ENCODE results near the gene KDM2A.
"Not testable (repeated sequence)": the region's sequence is repeated elsewhere in the genome, so short reads cannot be mapped to it uniquely, and the experiment has no call there.

KDM2A gene

DNA sequence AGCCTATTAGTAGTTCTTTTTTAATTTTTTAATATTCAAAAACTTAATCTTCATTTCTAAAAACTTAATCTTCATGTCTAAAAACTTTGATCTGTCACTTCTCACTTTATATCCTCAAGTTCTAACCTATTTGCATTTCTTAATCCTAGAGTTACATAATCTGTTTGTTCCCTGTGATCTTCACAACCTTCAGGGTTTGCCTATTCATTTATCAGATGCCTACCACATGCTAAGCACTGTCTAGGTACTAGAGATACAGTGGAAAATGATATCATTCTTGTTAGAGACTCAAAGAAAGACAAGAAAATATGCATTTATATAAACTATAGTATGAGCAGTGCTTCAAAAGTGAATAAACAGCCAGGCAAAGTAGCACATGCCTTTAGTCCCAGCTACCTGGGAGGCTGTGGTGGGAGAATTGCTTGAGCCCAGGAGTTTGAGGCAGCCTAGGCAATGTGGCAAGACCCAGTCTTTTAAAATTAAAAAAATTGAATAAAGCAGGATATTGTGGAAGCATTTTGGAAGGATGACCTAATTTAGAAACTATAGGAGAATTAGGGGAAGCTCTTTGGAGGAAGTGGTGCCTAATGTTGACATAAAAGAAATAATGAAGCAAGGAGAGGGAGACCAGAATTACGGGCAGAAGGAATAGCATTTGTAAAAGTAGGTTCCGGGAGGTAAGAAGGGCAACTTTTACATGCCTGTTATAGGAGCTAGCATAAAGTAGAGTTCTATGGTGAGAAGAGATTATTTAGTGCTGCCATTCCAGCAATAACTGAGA lies 92.8 kb downstream of the KDM2A start:
- DNase-seq (ENCODE audit: low read depth), result no peak
- no peak overlapping the region for H3K4me3 ChIP-seq (ENCODE audit: low read depth, low read length)

- no peak overlapping the region for H3K4me3 ChIP-seq (ENCODE audit: low read depth, low read length)
- no peak for DNase-seq (ENCODE audit: low read depth)
These were observed 94.1 kb downstream of the KDM2A start for GRCh38 chr11:67213178-67213621.

DNA sequence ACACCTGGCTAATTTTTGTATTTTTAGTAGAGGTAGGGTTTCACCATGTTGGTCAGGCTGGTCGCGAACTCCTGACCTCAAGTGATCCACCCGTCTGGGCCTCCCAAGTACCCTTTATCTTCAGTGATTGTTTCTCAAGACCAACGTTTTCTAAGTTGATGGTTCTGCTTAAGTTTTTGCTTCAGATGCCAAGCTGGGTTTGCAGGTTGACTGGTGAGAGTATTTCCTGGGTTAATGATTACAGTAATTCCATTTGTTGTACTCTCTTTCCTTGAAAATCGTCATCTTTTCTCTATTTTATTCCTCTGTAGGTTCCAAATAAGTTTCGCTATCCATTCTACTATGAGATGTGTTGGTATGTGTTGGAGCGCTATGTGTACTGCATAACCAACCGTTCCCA lies 108.7 kb downstream of the KDM2A start:
- H3K4me3 ChIP-seq (ENCODE audit: low read depth, low read length), result no peak overlapping the region
- no peak for DNase-seq (ENCODE audit: low read depth)

DNA sequence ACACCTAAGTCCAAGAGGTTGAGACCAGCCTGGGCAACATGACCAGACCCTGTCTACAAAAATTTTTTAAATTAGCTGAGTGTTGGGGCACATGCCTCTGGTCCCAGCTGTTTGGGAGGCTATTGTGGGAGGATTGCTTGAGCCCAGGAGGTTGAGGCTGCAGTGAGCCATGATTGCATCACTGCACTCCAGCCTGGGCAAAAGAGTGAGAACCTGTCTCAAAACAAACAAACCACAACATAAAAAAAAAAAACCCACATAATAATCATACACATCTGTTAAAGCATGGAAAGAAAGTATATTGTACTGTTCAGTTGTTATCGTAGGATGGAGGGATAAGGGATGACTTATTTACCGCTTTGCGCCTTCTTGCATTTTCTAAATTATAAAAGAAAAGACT lies 111.3 kb downstream of the KDM2A start:
- DNase-seq (ENCODE audit: low read depth), result no peak
- no peak overlapping the region for H3K4me3 ChIP-seq (ENCODE audit: low read depth, low read length)

DNA sequence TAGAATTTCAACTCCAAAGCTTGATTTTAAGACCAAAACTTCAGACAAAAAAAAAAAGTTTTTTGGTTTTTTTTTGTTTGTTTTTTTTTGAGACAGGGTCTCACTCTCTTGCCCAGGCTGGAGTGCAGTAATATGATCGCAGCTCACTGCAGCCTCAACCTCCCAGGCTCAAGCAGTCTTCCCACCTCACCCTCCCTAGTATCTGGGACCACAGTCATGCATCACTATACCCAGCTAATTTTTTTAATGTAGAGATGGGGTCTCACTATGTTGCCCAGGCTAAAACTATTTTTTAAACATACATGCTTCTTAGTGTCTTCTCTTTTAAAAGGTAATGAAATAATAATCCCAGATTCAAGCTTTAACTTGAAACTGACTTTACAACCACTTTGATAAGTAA lies 111.8 kb downstream of the KDM2A start:
- no peak overlapping the region for H3K4me3 ChIP-seq (ENCODE audit: low read depth, low read length)
- no peak for DNase-seq (ENCODE audit: low read depth)

DNA sequence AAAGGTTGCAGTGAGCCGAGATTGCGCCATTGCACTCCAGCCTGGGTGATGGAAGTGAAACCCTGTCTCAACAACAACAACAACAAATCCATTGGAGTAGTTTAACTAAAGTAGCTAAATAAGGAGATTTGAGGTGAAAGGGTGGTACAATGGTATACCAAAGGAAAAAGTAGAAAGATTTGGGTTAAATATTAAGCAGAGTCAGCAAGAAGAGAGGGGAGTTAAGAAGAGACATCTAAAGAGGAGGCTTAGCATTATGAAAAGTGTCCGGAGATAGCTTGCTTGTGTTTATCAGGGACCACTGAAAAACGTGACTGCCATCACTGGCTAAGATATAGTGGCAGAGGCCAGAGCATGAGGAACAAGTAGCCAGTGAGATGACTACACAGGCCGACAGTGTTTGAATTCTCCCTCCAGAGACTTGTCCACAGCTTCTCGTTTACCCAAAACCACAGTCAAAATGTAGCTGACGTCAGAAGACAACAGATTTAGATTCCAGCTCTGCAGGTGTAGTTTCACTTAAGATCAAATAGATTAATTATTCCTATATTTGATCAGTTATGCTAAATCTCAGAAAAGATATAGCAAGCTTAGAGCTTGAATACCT lies 114.6 kb downstream of the KDM2A start:
- H3K4me3 ChIP-seq (ENCODE audit: low read depth, low read length), result no peak overlapping the region
- no peak for DNase-seq (ENCODE audit: low read depth)

DNA sequence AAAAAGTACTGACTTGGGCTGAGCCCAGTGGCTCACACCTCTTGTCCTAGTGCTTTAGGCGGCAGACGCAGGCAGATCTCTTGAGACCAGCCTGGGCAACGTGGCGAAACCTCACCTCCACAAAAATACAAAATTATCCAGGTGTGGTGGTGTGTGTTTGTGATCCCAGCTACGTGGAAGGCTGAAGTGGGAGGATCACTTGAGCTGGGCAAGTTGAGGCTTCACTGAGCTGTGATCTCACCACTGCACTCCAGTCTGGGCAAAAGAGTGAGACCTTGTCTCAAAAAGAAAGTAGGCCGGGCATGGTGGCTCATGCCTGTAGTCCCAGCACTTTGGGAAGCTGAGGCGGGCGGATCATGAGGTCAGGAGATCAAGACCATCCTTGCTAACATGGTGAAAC lies 115.5 kb downstream of the KDM2A start:
- not testable (repeated sequence) for H3K4me3 ChIP-seq (ENCODE audit: low read depth, low read length); DNase-seq (ENCODE audit: low read depth)

- no peak for DNase-seq (ENCODE audit: low read depth)
These were observed 118.5 kb downstream of the KDM2A start for GRCh38 chr11:67237574-67237973.

GRCh38 chr11:67238894-67239782 lies 120.1 kb downstream of the KDM2A start:
- peak overlapping the region; percentile 34 for H3K4me3 ChIP-seq (ENCODE audit: low read depth, low read length)
- no peak for DNase-seq (ENCODE audit: low read depth)

More at GRCh38 chr11:67237574-67237973, 118.5 kb downstream of the KDM2A start:
- H3K4me3 ChIP-seq (ENCODE audit: low read depth, low read length), result no peak overlapping the region

DNA sequence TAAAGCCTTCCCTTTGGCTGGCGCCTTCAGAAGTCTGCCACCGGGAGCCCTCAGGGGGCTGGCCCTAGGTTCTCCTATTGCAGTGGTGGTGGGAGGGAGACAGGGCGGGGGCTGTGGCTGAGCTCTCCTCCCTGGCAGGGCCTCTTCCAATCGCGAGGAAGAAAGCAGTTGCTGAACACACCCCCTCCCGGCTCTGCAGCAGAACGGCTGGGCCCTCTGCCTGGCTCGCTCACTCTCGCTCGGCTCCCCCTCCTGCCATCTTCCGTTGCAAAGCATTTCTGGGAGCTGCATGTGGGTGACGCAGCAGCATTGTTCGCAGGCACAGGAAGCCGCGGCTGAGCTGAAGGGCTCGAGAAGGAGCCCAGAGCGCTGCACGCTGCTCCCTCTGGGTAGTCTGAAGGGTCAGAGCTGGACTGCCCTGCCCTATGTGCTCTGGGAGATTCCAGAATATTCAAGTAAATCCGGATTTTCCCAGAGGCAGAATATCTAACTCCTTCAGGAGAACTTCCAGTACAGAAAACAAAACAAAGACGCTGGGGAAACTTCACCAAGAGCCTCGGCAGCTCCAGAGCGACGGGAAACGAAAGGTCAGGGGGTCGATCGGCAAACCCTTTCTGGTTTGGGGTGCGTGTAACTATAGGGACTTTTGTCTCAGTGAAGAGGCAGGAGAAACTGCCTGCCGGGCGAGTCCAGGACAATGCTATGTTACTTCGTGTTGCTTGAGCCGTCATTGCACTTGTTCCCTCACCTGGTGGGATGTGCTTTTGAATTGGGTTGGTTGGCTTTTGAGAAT lies 120.9 kb downstream of the KDM2A start:
- peak overlapping the region; percentile 70 for H3K4me3 ChIP-seq (ENCODE audit: low read depth, low read length)
- peak; percentile 97 for DNase-seq (ENCODE audit: low read depth)

DNA sequence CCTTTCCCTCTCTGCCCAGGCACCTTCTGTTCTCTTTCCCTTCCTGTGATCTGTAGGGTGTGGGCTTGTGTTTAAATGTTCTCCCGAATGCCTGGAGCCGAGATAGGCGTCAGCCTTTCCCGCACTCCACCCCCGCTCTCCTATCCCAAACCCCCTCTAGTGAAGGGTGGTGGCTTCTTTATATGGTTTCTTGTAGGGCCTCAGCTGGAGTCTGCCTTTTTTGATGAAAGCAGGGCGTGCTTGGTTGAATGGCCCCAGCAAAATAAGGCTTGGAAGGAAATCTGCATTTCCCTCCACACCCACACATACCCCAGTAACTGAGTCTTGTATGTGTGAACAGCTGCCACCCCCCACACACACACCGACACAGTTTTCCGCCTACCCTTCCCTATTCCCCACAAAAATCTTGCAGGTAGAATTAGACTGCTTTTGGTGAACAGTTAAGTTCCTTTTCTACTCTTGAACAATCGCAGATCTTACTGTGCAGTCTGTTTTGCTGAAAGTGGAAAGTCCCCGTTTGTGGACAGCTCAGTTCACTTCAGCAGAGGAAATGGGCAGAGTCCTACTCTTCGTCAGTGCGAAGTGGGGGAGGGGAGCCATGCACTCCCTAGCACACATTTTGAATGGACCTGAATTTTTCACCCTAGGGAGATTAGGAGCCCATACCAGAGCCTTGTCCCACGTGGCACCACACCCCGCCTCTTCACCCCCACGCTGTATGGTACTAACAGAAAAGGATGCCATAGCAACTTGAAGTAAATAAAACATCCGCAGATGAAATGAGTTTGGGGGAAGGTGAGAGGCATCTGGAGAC lies 121.7 kb downstream of the KDM2A start:
- peak overlapping the region; percentile 70 for H3K4me3 ChIP-seq (ENCODE audit: low read depth, low read length)

DNA sequence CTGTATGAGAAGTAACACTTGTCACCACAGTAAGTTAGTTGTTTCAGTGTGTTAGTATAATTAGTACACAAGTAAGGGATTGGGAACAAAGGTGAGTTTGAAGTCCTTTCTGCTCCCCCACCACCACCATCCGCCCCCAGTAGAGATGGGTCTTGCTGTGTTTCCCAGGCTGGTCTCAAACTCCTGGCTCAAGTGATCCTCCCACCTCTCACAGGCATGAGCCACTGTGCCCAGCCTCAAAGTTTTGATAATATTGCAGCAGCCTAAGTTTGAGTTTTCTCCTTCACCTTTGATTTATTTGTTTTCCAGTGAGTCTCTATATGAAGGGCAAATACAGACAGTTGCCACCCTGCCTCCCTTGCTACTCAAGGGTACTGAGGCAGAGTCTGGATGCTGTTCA lies 123.5 kb downstream of the KDM2A start:
- DNase-seq (ENCODE audit: low read depth), result no peak
- no peak overlapping the region for H3K4me3 ChIP-seq (ENCODE audit: low read depth, low read length)

More for the DNA sequence above, 121.7 kb downstream of the KDM2A start:
- DNase-seq (ENCODE audit: low read depth), result no peak

DNA sequence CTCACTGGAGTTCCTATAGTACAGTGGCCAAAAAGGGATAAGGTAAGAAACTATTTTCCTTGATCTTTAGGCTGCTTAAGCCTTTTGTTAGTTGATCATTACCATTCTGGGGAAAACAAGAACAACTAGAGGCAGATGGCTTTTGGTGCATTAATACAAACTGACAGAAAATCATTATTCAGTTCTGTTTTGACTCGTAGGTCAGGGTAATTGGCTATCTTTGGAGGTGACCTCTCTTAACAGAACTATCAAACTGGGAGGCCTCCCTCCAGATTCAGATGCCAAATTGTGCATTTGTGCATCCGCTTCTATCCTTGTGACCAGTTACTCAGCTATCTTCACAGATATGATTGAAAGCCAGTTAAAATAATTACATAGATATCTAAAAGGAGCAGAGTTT lies 124.0 kb downstream of the KDM2A start:
- no peak overlapping the region for H3K4me3 ChIP-seq (ENCODE audit: low read depth, low read length)
- no peak for DNase-seq (ENCODE audit: low read depth)

DNA sequence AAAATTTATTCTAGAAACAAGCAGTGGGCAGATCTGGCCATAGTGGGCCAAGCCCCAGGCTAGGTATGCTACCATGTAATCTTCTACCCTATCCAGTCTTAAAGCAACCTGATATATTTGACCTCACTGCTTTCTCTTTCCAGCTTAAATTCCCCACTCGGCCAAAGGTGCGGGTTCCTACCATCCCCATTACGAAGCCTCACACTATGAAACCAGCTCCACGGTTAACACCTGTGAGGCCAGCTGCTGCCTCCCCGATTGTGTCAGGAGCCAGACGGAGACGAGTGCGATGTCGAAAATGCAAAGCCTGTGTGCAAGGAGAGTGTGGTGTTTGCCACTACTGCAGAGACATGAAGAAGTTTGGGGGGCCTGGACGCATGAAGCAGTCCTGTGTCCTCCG lies 126.0 kb downstream of the KDM2A start:
- H3K4me3 ChIP-seq (ENCODE audit: low read depth, low read length), result no peak overlapping the region
- DNase-seq (ENCODE audit: low read depth), result no peak

DNA sequence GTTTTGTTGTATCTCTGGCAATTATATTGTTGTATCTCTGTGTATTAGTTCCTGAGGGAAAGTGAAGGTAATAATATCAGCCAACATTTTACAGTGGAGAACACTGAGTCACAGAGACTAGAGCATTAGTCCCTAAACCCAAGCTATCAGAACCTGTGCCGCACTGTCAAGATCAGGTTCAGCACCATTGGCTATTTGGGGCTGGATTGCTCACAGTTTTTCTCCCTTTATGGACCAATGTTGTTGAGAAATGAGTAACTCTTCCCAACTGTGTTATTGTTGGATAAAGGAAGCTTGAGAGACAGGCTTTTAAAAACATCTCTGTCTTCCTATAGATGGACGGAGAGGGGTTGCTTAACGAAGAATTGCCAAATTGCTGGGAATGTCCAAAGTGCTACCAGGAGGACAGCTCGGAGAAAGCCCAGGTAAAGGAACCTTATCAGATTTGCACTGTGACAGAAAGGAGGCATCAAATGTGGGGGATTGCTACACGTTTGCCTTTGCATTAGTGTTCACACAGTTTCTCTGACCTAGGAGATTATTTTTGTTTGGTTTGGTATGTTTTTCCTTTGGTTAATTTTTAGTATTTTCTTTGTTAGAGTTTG lies 129.0 kb downstream of the KDM2A start:
- no peak for DNase-seq (ENCODE audit: low read depth)
- H3K4me3 ChIP-seq (ENCODE audit: low read depth, low read length), result no peak overlapping the region

DNA sequence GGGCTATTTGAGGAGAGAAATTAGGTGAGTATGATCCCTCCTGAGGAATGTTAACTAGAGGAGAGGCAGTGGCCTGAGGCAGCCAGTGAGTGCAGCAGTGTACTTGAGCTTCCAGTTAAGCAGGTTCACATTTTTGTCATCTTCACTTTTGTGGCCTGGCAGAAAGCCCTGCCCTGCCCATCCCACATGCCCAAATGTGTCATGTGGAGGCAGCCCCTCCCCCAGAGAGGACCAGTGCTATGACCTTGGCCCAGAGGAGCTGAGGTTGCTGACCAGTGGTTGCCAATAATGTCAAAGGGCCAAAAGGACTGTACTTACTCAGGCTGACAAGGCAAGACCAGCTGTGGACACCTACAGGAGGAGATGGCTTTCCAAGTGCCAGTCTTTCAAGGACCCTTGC lies 129.6 kb downstream of the KDM2A start:
- H3K4me3 ChIP-seq (ENCODE audit: low read depth, low read length), result no peak overlapping the region

DNA sequence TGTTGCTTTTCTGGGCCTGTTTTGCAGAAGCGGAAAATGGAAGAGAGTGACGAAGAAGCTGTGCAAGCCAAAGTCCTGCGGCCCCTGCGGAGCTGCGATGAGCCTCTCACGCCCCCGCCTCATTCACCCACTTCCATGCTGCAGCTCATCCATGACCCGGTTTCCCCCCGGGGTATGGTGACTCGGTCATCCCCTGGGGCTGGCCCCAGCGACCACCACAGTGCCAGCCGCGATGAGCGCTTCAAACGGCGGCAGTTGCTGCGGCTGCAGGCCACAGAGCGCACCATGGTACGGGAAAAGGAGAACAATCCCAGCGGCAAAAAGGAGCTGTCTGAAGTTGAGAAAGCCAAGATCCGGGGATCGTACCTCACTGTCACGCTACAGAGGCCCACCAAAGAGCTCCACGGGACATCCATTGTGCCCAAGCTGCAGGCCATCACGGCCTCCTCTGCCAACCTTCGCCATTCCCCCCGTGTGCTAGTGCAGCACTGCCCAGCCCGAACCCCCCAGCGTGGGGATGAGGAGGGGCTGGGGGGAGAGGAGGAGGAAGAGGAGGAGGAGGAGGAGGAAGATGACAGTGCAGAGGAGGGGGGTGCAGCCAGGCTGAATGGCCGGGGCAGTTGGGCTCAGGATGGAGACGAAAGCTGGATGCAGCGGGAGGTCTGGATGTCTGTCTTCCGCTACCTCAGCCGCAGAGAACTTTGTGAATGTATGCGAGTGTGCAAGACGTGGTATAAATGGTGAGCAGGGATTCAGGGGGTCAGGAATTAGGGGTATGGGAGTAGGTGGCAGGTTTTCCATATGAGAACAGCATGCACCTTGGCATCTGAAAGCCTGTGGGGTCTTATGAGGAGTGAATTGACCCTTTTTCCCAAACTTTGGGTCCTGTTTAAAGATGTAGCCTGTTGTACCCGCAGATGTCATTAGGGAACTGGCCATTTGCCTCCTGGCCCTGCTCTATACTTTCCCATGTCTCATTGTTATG lies 131.3 kb downstream of the KDM2A start:
- DNase-seq (ENCODE audit: low read depth), result no peak

More for the DNA sequence above, 129.6 kb downstream of the KDM2A start:
- no peak for DNase-seq (ENCODE audit: low read depth)

More for the DNA sequence above, 131.3 kb downstream of the KDM2A start:
- no peak overlapping the region for H3K4me3 ChIP-seq (ENCODE audit: low read depth, low read length)

All from skeletal muscle cell (primary cell).